ENCODE data around the gene MRM2.

DNA sequence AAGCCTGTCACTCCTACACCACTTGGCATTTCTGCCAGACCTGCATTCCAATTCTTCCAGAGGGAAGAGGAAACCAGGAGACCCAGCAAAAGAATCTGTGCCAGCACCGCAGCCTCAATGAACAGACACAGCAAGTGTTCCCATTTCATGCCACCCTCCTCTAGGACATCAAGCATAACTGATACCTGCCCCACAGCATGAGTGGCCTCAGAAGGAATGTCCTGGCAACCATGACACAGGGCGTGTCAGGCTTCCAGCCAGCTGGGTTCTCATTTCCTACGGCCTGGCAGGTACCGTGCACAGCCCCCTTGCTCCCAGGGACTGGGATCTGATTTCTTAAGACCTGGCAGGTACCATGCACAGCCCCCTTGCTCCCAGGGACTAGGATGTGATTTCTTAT lies 17.1 kb downstream of the MRM2 start:
- TF ChIP-seq, protein P1, sequence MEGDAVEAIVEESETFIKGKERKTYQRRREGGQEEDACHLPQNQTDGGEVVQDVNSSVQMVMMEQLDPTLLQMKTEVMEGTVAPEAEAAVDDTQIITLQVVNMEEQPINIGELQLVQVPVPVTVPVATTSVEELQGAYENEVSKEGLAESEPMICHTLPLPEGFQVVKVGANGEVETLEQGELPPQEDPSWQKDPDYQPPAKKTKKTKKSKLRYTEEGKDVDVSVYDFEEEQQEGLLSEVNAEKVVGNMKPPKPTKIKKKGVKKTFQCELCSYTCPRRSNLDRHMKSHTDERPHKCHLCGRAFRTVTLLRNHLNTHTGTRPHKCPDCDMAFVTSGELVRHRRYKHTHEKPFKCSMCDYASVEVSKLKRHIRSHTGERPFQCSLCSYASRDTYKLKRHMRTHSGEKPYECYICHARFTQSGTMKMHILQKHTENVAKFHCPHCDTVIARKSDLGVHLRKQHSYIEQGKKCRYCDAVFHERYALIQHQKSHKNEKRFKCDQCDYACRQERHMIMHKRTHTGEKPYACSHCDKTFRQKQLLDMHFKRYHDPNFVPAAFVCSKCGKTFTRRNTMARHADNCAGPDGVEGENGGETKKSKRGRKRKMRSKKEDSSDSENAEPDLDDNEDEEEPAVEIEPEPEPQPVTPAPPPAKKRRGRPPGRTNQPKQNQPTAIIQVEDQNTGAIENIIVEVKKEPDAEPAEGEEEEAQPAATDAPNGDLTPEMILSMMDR (IDR thresholded peaks at IDR 0.05), result no peak
- TF ChIP-seq POLR2A (IDR thresholded peaks at IDR 0.05), result no peak

Data from uterus (tissue), 2 donors.